K562 (cell line): ENCODE measurements around the gene RAB6A. TPM values are rescaled to one million over a fixed set of nuclear protein-coding genes. Genes with fewer than 3 reads are reported as not detected.

Experiments
- BCL6 ChIP-seq: fragments of 250-450 bp; sonication (Bioruptor Pico); IDR thresholded peaks from 2 replicates; pipeline ENCODE4 v1.4.0; 2020
- CXXC5 ChIP-seq: fragments of 250-450 bp; sonication (Bioruptor Pico); IDR thresholded peaks from 2 replicates; pipeline ENCODE4 v1.8.0; 2022; ENCODE audit warnings: inconsistent platforms, mild to moderate bottlenecking, moderate library complexity
- HSF4 ChIP-seq: fragments of 250-450 bp; sonication (Bioruptor Pico); IDR thresholded peaks from 2 replicates; pipeline ENCODE4 v2.1.2; 2022; ENCODE audit warnings: mild to moderate bottlenecking, moderate library complexity, borderline replicate concordance
- MTA3 ChIP-seq: fragments of 450-650 bp; formaldehyde crosslinking; IDR thresholded peaks from 2 replicates; pipeline ENCODE4 v1.6.1; 2017; ENCODE audit warnings: mild to moderate bottlenecking, borderline replicate concordance
- NONO ChIP-seq, 2 experiments: fragments of 200-400 bp in 1 of 2; fragments of 450-650 bp in 1 of 2; formaldehyde crosslinking in 1 of 2; IDR thresholded peaks; 2 replicates each; pipeline ENCODE4 v1.6.1; 2017; ENCODE audit warnings: low read depth in 2 of 2, mild to moderate bottlenecking in 2 of 2, moderate library complexity in 2 of 2, low read length in 1 of 2
- RBM39 ChIP-seq: fragments of 200-400 bp; formaldehyde crosslinking; optimal IDR thresholded peaks from 2 replicates; pipeline ENCODE3; 2018; ENCODE audit warnings: low read depth, low read length
- SIX5 ChIP-seq, 2 experiments: IDR thresholded peaks; 2 replicates each; pipeline ENCODE4 v1.6.1; 2011; ENCODE audit warnings: low read length in 2 of 2, borderline replicate concordance in 1 of 2, low read depth in 1 of 2, mild to moderate bottlenecking in 1 of 2, moderate library complexity in 1 of 2; ENCODE audit not compliant: insufficient read depth in 1 of 2
- ZBTB49 ChIP-seq: sonication (generic); formaldehyde crosslinking; IDR thresholded peaks from 2 replicates; pipeline ENCODE4 v1.8.0; 2022; ENCODE audit warnings: missing genetic modification reagents, mild to moderate bottlenecking, borderline replicate concordance
- ZKSCAN1 ChIP-seq: fragments of 150-350 bp; IDR thresholded peaks from 2 replicates; pipeline ENCODE4 v1.6.1; 2016; ENCODE audit warnings: low read depth, low read length
- ZNF232 ChIP-seq: sonication (generic); formaldehyde crosslinking; IDR thresholded peaks from 2 replicates; pipeline ENCODE4 v1.8.0; 2022; ENCODE audit warnings: mild to moderate bottlenecking, missing genetic modification reagents
- ZNF318 ChIP-seq, 2 experiments: fragments of 450-650 bp; IDR thresholded peaks; 2 replicates each; pipeline ENCODE4 v1.6.1; 2016; ENCODE audit warnings: mild to moderate bottlenecking in 2 of 2, borderline replicate concordance in 1 of 2, low read depth in 1 of 2, moderate library complexity in 1 of 2
- polyA plus RNA-seq, 8 experiments: library from polyadenylated mRNA; depleted of rRNA in 4 of 8; stranded (reverse) in 5 of 8; unstranded in 3 of 8; fragments of >200 nt; fragmentation: Nextera tagmentation in 2 of 8; fragmentation: Illumina TruSeq in 1 of 8; extraction: Ambion mirVana in 2 of 8; extraction: Trizol in 1 of 8; gene quantifications; 2 replicates each; pipeline versions ENCODE4 v1.2.1 to v1.2.3, GENCODE V29; 2011 to 2014; ENCODE audit warnings: inconsistent platforms in 1 of 8, missing spikeins in 1 of 8
- total RNA-seq, 7 experiments: library from RNA; depleted of rRNA in 6 of 7; stranded (reverse); fragments of >200 nt in 6 of 7; fragmentation: Illumina TruSeq in 2 of 7; extraction: Trizol in 2 of 7; gene quantifications; 2 replicates each; pipeline versions ENCODE4 v1.2.1 to v1.2.3, GENCODE V29; 2011 to 2021; ENCODE audit warnings: low replicate concordance in 1 of 7
- TF ChIP-seq, protein P1 (sequence below): sonication (generic); formaldehyde crosslinking; IDR thresholded peaks from 2 replicates; pipeline ENCODE4 v1.8.0; 2022; ENCODE audit warnings: mild to moderate bottlenecking, low read depth, missing genetic modification reagents
- TF ChIP-seq, protein P2 (sequence below): sonication (generic); formaldehyde crosslinking; IDR thresholded peaks from 2 replicates; pipeline ENCODE4 v1.8.1; 2023; ENCODE audit warnings: mild to moderate bottlenecking, missing genetic modification reagents

Gene RAB6A
- total and polyA plus RNA-seq, 9 of the 15 experiments (the other 6 are each of a cell fraction or from before 2014, with no cell fraction given): 14.0 to 95.3 (median 45.4) TPM

DNA sequence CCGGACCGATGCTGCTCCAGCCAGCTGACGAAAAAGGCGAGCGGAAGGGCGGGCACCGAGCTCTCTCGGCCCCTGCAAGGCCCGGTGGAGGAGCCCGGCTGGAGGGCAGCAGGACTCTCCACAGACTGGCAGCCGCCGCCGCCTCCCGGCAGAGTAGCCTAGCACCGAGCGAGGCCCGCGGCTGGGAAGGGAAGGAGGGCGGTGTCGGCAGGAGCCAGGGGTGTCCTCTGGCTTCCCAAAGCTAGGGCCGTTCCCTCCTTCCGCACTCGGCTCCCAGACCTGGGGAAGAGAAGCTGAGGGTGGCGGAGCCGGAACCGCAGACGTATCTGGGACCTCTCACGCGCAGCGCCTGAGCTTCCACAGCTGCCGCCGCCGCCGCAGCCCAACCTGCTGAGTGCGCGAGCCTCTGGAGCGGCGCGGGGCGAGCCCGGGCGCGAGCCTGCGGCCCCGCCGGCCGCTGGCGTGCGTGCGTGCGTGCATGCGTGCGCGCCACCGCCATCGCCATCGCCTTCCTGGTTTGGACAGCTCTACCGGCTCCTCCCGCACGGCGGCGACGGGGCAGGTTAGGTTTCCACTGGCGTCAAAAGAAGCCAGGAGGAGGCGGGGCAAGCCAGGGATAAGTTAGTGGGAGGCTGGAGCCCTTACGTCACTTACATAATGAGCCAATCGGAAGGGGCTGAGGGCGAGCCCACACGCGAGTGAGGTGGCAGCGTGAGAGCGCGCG is at the start of gene RAB6A (continued):
- TF ChIP-seq, protein P1, sequence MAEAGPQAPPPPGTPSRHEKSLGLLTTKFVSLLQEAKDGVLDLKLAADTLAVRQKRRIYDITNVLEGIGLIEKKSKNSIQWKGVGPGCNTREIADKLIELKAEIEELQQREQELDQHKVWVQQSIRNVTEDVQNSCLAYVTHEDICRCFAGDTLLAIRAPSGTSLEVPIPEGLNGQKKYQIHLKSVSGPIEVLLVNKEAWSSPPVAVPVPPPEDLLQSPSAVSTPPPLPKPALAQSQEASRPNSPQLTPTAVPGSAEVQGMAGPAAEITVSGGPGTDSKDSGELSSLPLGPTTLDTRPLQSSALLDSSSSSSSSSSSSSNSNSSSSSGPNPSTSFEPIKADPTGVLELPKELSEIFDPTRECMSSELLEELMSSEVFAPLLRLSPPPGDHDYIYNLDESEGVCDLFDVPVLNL (CRISPR knock-in tag): no peak; the same call in 1 of the 2 replicates
- no peak for TF ChIP-seq RBM39
- TF ChIP-seq ZBTB49: no peak; the same call in 1 of the 2 replicates
- TF ChIP-seq HSF4 (CRISPR knock-in tag): no peak
- TF ChIP-seq ZNF318 (IDR thresholded peaks at IDR 0.05; ENCODE audit: borderline replicate concordance in 1 of 2, low read depth in 1 of 2): no peak
- TF ChIP-seq MTA3: peak; percentile 81; the same call in 1 of the 2 replicates
- no peak for TF ChIP-seq BCL6 (CRISPR knock-in tag)
- TF ChIP-seq, protein P2, sequence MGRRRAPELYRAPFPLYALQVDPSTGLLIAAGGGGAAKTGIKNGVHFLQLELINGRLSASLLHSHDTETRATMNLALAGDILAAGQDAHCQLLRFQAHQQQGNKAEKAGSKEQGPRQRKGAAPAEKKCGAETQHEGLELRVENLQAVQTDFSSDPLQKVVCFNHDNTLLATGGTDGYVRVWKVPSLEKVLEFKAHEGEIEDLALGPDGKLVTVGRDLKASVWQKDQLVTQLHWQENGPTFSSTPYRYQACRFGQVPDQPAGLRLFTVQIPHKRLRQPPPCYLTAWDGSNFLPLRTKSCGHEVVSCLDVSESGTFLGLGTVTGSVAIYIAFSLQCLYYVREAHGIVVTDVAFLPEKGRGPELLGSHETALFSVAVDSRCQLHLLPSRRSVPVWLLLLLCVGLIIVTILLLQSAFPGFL (CRISPR knock-in tag): no peak
- no peak; a peak in 1 of 4 replicates for TF ChIP-seq SIX5 (IDR thresholded peaks at IDR 0.05; ENCODE audit: borderline replicate concordance in 1 of 2, insufficient read depth in 1 of 2, low read depth in 1 of 2, low read length in 2 of 2)
- peak; percentile 90 for TF ChIP-seq ZKSCAN1
- peak in 1 of 2 experiments; percentile 93; a peak in 3 of 4 replicates for TF ChIP-seq NONO (IDR thresholded peaks at IDR 0.05; ENCODE audit: low read depth in 2 of 2, low read length in 1 of 2)
- TF ChIP-seq ZNF232 (CRISPR knock-in tag): 0 out of 2 replicates have a peak, but pooled peaks have one; percentile 9
- peak; percentile 98 for TF ChIP-seq CXXC5
